NCI-H1105 (cell line): ENCODE measurements around the gene TMA7.
"Not testable (repeated sequence)": the region's sequence is repeated elsewhere in the genome, so short reads cannot be mapped to it uniquely, and the experiment has no call there.

Source experiments
- DNase-seq: peaks from one replicate; lab custom pipeline; 2025; lab: John Stamatoyannopoulos, UW

The TMA7 gene

GRCh38 chr3:48468329-48468731 is 28.3 kb downstream of the TMA7 start:
- DNase-seq: no peak

- DNase-seq: no peak
These were observed 29.2 kb downstream of the TMA7 start for GRCh38 chr3:48469046-48469915.

GRCh38 chr3:48470286-48470685 is 30.2 kb downstream of the TMA7 start:
- DNase-seq: no peak

- DNase-seq: no peak
These were observed 32.5 kb downstream of the TMA7 start for GRCh38 chr3:48472673-48472922.

- peak; percentile 52 for DNase-seq
These were observed 33.0 kb downstream of the TMA7 start for GRCh38 chr3:48472923-48473616.

GRCh38 chr3:48473617-48473952 is 33.5 kb downstream of the TMA7 start:
- DNase-seq: no peak

- DNase-seq: not testable (repeated sequence)
These were observed 34.0 kb downstream of the TMA7 start for GRCh38 chr3:48474031-48474430.

- DNase-seq: no peak
These were observed 34.6 kb downstream of the TMA7 start for GRCh38 chr3:48474619-48475018.

- DNase-seq: no peak
These were observed 35.1 kb downstream of the TMA7 start for GRCh38 chr3:48475188-48475587.

GRCh38 chr3:48476426-48477053 is 36.5 kb downstream of the TMA7 start:
- no peak for DNase-seq

GRCh38 chr3:48477959-48478520 is 38.0 kb downstream of the TMA7 start:
- DNase-seq: no peak

GRCh38 chr3:48478626-48479555 is 38.8 kb downstream of the TMA7 start:
- no peak for DNase-seq

GRCh38 chr3:48480891-48481290 is 40.8 kb downstream of the TMA7 start:
- DNase-seq: not testable (repeated sequence)

- DNase-seq: not testable (repeated sequence)
These were observed 42.8 kb downstream of the TMA7 start for GRCh38 chr3:48482822-48483221.

- no peak for DNase-seq
These were observed 46.9 kb downstream of the TMA7 start for GRCh38 chr3:48486952-48487351.

GRCh38 chr3:48492461-48493202 is 52.6 kb downstream of the TMA7 start:
- no peak for DNase-seq

GRCh38 chr3:48493203-48493501 is 53.1 kb downstream of the TMA7 start:
- DNase-seq: no peak
